ENCODE data around the gene CARD6.
"Not testable (repeated sequence)": the region's sequence is repeated elsewhere in the genome, so short reads cannot be mapped to it uniquely, and the experiment has no call there.

DNA sequence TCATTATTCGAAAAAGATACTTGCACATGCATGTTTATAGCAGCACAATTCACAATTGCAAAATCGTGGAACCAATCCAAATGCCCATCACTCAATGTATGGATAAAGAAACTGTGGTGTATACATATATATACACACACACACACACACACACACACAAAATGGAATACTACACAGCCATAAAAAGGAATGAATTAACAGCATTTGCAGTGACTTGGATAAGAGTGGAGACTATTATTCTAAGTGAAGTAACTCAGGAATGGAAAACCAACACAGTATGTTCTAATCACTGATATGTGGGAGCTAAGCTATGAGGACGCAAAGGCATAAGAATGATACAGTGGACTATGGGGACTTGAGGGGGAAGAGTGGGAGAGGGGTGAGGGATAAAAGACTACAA is 46.3 kb upstream of the CARD6 start:
- TF ChIP-seq ZNF672 (CRISPR knock-in tag; IDR thresholded peaks at IDR 0.05); GABPA (IDR thresholded peaks at IDR 0.05; ENCODE audit: low read depth, low read length); GABPA (CRISPR knock-in tag; IDR thresholded peaks at IDR 0.05; ENCODE audit: low read depth); RBM39 (IDR thresholded peaks at IDR 0.05; ENCODE audit: low read depth, low read length, poor library complexity, severe bottlenecking); SRSF1 (optimal IDR thresholded peaks at IDR 0.05; ENCODE audit: low read depth, low read length); PHB2 (IDR thresholded peaks at IDR 0.05; ENCODE audit: partially characterized antibody); EP300 (IDR thresholded peaks at IDR 0.05; ENCODE audit: low read depth in 2 of 2, low read length in 2 of 2); EP300 (CRISPR knock-in tag; IDR thresholded peaks at IDR 0.05; ENCODE audit: borderline replicate concordance); TP53 (CRISPR knock-in tag; conservative IDR thresholded peaks at IDR 0.05): not testable (repeated sequence)
- TF ChIP-seq, protein P1, sequence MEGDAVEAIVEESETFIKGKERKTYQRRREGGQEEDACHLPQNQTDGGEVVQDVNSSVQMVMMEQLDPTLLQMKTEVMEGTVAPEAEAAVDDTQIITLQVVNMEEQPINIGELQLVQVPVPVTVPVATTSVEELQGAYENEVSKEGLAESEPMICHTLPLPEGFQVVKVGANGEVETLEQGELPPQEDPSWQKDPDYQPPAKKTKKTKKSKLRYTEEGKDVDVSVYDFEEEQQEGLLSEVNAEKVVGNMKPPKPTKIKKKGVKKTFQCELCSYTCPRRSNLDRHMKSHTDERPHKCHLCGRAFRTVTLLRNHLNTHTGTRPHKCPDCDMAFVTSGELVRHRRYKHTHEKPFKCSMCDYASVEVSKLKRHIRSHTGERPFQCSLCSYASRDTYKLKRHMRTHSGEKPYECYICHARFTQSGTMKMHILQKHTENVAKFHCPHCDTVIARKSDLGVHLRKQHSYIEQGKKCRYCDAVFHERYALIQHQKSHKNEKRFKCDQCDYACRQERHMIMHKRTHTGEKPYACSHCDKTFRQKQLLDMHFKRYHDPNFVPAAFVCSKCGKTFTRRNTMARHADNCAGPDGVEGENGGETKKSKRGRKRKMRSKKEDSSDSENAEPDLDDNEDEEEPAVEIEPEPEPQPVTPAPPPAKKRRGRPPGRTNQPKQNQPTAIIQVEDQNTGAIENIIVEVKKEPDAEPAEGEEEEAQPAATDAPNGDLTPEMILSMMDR (CRISPR knock-in tag; IDR thresholded peaks at IDR 0.05), result not testable (repeated sequence)
- TF ChIP-seq, protein P2, sequence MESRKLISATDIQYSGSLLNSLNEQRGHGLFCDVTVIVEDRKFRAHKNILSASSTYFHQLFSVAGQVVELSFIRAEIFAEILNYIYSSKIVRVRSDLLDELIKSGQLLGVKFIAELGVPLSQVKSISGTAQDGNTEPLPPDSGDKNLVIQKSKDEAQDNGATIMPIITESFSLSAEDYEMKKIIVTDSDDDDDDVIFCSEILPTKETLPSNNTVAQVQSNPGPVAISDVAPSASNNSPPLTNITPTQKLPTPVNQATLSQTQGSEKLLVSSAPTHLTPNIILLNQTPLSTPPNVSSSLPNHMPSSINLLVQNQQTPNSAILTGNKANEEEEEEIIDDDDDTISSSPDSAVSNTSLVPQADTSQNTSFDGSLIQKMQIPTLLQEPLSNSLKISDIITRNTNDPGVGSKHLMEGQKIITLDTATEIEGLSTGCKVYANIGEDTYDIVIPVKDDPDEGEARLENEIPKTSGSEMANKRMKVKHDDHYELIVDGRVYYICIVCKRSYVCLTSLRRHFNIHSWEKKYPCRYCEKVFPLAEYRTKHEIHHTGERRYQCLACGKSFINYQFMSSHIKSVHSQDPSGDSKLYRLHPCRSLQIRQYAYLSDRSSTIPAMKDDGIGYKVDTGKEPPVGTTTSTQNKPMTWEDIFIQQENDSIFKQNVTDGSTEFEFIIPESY (CRISPR knock-in tag; IDR thresholded peaks at IDR 0.05), result not testable (repeated sequence)
- TF ChIP-seq, protein P3, sequence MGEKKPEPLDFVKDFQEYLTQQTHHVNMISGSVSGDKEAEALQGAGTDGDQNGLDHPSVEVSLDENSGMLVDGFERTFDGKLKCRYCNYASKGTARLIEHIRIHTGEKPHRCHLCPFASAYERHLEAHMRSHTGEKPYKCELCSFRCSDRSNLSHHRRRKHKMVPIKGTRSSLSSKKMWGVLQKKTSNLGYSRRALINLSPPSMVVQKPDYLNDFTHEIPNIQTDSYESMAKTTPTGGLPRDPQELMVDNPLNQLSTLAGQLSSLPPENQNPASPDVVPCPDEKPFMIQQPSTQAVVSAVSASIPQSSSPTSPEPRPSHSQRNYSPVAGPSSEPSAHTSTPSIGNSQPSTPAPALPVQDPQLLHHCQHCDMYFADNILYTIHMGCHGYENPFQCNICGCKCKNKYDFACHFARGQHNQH (CRISPR knock-in tag; IDR thresholded peaks at IDR 0.05), result not testable (repeated sequence)
